WI38 (cell line): ENCODE results near the gene KLK14.

Experiments used
- H3K4me3 ChIP-seq: 2 replicates; pipeline ENCODE4 v1.5.1; 2011; ENCODE audit warnings: low read depth, mild to moderate bottlenecking, control low read depth, low read length
- CTCF ChIP-seq: IDR thresholded peaks from 2 replicates; pipeline ENCODE4 v1.5.1; 2012; ENCODE audit warnings: low read depth, mild to moderate bottlenecking, control low read depth, low read length

KLK14 gene

GRCh38 chr19:51047031-51047335 lies 35.7 kb downstream of the KLK14 start:
- no peak overlapping the region for H3K4me3 ChIP-seq
- TF ChIP-seq CTCF, result no peak

GRCh38 chr19:51044327-51044726 lies 38.4 kb downstream of the KLK14 start:
- H3K4me3 ChIP-seq, result no peak overlapping the region
- no peak for TF ChIP-seq CTCF

GRCh38 chr19:51043497-51043896 lies 39.2 kb downstream of the KLK14 start:
- no peak for TF ChIP-seq CTCF
- H3K4me3 ChIP-seq, result no peak overlapping the region

GRCh38 chr19:51040151-51040550 lies 42.5 kb downstream of the KLK14 start:
- TF ChIP-seq CTCF, result no peak
- no peak overlapping the region for H3K4me3 ChIP-seq

GRCh38 chr19:51036519-51036918 lies 46.2 kb downstream of the KLK14 start:
- no peak for TF ChIP-seq CTCF
- no peak overlapping the region for H3K4me3 ChIP-seq

- H3K4me3 ChIP-seq, result no peak within 1 kb of the TSS
- TF ChIP-seq CTCF, result no peak
These were observed 48.0 kb downstream of the KLK14 start, which contains the start of gene KLK12 for GRCh38 chr19:51034704-51035103. TSS of gene KLK12 (minus strand) at chr19:51035002. CDS start at chr19:51034621, 381 bp downstream.

- TF ChIP-seq CTCF, result no peak
- H3K4me3 ChIP-seq, result no peak overlapping the region
These were observed 50.8 kb downstream of the KLK14 start for GRCh38 chr19:51031880-51032225.
